ENCODE data around the gene CYP2A13. TPM values are rescaled to one million over a fixed set of nuclear protein-coding genes. Genes with fewer than 3 reads are reported as not detected.
"Not testable (repeated sequence)": the region's sequence is repeated elsewhere in the genome, so short reads cannot be mapped to it uniquely, and the experiment has no call there.

CYP2A13 gene
- polyA plus RNA-seq, 1 donor (not counting 4 experiments of a cell fraction or from before 2014, with no cell fraction given): not detected

- Histone ChIP-seq H2AFZ (ENCODE audit: control insufficient read depth, low read length) (no peak overlapping the region), H3K79me2 (ENCODE audit: control insufficient read depth, insufficient read depth, low read length) (no peaks in the 10 kb centered on the region), H3K4me1 (ENCODE audit: control insufficient read depth, extremely low read depth, insufficient read depth, low read length) (no peaks in the 10 kb centered on the region), H3K36me3 (ENCODE audit: control insufficient read depth in 2 of 2, extremely low read depth in 1 of 2, insufficient read depth in 2 of 2, low read length in 2 of 2) (no peaks in the 10 kb centered on the region), H3K4me3 (ENCODE audit: control insufficient read depth in 2 of 3, extremely low read depth in 1 of 3, insufficient read depth in 2 of 3, low read depth in 1 of 3, low read length in 3 of 3) (no peak overlapping the region), H3K27me3 (ENCODE audit: control insufficient read depth, extremely low read depth, insufficient read depth, low read length) (no peaks in the 10 kb centered on the region), H4K20me1 (ENCODE audit: control insufficient read depth, extremely low read depth, insufficient read depth, low read length) (no peaks in the 10 kb centered on the region), H3K27ac (ENCODE audit: control insufficient read depth, insufficient read depth, low read length) (no peak overlapping the region), H3K9me3 (ENCODE audit: control insufficient read depth, low read depth, low read length) (no peaks in the 10 kb centered on the region), H3K9me1 (ENCODE audit: control insufficient read depth, extremely low read depth, insufficient read depth, low read length) (no peaks in the 10 kb centered on the region), H3K4me2 (ENCODE audit: control insufficient read depth, extremely low read depth, insufficient read depth, low read depth, low read length) (no peak overlapping the region), H3K9ac (ENCODE audit: control insufficient read depth, extremely low read depth, insufficient read depth, low read length) (no peak overlapping the region)
- dilution Hi-C loops (cut with MboI; ENCODE audit: extremely low pct_ligation_motif_present, low sequenced_read_pairs): no loop called here
- DNase-seq (ENCODE audit: low read depth, low spot score) (no peak), FAIRE-seq (no peak)
- no peak for TF ChIP-seq EZH2 (IDR thresholded peaks at IDR 0.05; ENCODE audit: low read length)
- TF ChIP-seq, protein P1, sequence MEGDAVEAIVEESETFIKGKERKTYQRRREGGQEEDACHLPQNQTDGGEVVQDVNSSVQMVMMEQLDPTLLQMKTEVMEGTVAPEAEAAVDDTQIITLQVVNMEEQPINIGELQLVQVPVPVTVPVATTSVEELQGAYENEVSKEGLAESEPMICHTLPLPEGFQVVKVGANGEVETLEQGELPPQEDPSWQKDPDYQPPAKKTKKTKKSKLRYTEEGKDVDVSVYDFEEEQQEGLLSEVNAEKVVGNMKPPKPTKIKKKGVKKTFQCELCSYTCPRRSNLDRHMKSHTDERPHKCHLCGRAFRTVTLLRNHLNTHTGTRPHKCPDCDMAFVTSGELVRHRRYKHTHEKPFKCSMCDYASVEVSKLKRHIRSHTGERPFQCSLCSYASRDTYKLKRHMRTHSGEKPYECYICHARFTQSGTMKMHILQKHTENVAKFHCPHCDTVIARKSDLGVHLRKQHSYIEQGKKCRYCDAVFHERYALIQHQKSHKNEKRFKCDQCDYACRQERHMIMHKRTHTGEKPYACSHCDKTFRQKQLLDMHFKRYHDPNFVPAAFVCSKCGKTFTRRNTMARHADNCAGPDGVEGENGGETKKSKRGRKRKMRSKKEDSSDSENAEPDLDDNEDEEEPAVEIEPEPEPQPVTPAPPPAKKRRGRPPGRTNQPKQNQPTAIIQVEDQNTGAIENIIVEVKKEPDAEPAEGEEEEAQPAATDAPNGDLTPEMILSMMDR (optimal IDR thresholded peaks at IDR 0.05 in 1 of 3, IDR thresholded peaks at IDR 0.05 in 1 of 3, conservative IDR thresholded peaks at IDR 0.05 in 1 of 3; ENCODE audit: extremely low read depth in 1 of 3, insufficient read depth in 2 of 3, low read length in 3 of 3): no peak
Measured at GRCh38 chr19:41098762-41099161, 10.5 kb downstream of the CYP2A13 start.

DNA sequence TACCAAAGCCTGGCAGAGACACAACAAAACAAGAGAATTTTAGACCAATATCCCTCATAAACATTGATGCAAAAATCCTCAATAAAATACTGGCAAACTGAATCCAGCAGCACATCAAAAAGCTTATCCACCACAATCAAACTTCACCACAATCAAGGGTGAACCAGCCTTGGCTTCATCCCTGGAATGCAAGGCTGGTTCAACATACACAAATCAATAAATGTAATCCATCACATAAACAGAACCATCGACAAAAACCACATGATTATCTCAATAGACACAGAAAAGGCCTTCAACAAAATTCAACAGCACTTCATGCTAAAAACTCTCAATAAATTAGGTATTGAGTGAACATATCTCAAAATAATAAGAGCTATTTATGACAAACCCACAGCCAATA is 14.0 kb downstream of the CYP2A13 start:
- H2AFZ ChIP-seq (ENCODE audit: control insufficient read depth, low read length); H3K9me1 ChIP-seq (ENCODE audit: control insufficient read depth, extremely low read depth, insufficient read depth, low read length); H4K20me1 ChIP-seq (ENCODE audit: control insufficient read depth, extremely low read depth, insufficient read depth, low read length); H3K27ac ChIP-seq (ENCODE audit: control insufficient read depth, insufficient read depth, low read length); dilution Hi-C loops (cut with MboI; ENCODE audit: extremely low pct_ligation_motif_present, low sequenced_read_pairs); H3K4me2 ChIP-seq (ENCODE audit: control insufficient read depth, extremely low read depth, insufficient read depth, low read depth, low read length); H3K27me3 ChIP-seq (ENCODE audit: control insufficient read depth, extremely low read depth, insufficient read depth, low read length); H3K4me3 ChIP-seq (ENCODE audit: control insufficient read depth in 2 of 3, extremely low read depth in 1 of 3, insufficient read depth in 2 of 3, low read depth in 1 of 3, low read length in 3 of 3); H3K79me2 ChIP-seq (ENCODE audit: control insufficient read depth, insufficient read depth, low read length); H3K36me3 ChIP-seq (ENCODE audit: control insufficient read depth in 2 of 2, extremely low read depth in 1 of 2, insufficient read depth in 2 of 2, low read length in 2 of 2); H3K4me1 ChIP-seq (ENCODE audit: control insufficient read depth, extremely low read depth, insufficient read depth, low read length); FAIRE-seq; H3K9me3 ChIP-seq (ENCODE audit: control insufficient read depth, low read depth, low read length); H3K9ac ChIP-seq (ENCODE audit: control insufficient read depth, extremely low read depth, insufficient read depth, low read length); DNase-seq (ENCODE audit: low read depth, low spot score): not testable (repeated sequence)

GRCh38 chr19:41106177-41106576 is 17.9 kb downstream of the CYP2A13 start:
- Histone ChIP-seq H3K4me3 (ENCODE audit: control insufficient read depth in 2 of 3, extremely low read depth in 1 of 3, insufficient read depth in 2 of 3, low read depth in 1 of 3, low read length in 3 of 3) (no peak overlapping the region), H3K79me2 (ENCODE audit: control insufficient read depth, insufficient read depth, low read length) (no peaks in the 10 kb centered on the region), H3K4me2 (ENCODE audit: control insufficient read depth, extremely low read depth, insufficient read depth, low read depth, low read length) (no peak overlapping the region), H3K9ac (ENCODE audit: control insufficient read depth, extremely low read depth, insufficient read depth, low read length) (no peak overlapping the region), H3K4me1 (ENCODE audit: control insufficient read depth, extremely low read depth, insufficient read depth, low read length) (no peaks in the 10 kb centered on the region), H3K36me3 (ENCODE audit: control insufficient read depth in 2 of 2, extremely low read depth in 1 of 2, insufficient read depth in 2 of 2, low read length in 2 of 2) (no peaks in the 10 kb centered on the region), H3K27me3 (ENCODE audit: control insufficient read depth, extremely low read depth, insufficient read depth, low read length) (no peaks in the 10 kb centered on the region), H3K9me3 (ENCODE audit: control insufficient read depth, low read depth, low read length) (no peaks in the 10 kb centered on the region), H2AFZ (ENCODE audit: control insufficient read depth, low read length) (no peak overlapping the region), H3K27ac (ENCODE audit: control insufficient read depth, insufficient read depth, low read length) (no peak overlapping the region), H4K20me1 (ENCODE audit: control insufficient read depth, extremely low read depth, insufficient read depth, low read length) (no peaks in the 10 kb centered on the region), H3K9me1 (ENCODE audit: control insufficient read depth, extremely low read depth, insufficient read depth, low read length) (no peaks in the 10 kb centered on the region)
- no peak for FAIRE-seq
- dilution Hi-C loops (cut with MboI; ENCODE audit: extremely low pct_ligation_motif_present, low sequenced_read_pairs): no loop called here
- TF ChIP-seq, protein P1 (optimal IDR thresholded peaks at IDR 0.05 in 1 of 3, IDR thresholded peaks at IDR 0.05 in 1 of 3, conservative IDR thresholded peaks at IDR 0.05 in 1 of 3; ENCODE audit: extremely low read depth in 1 of 3, insufficient read depth in 2 of 3, low read length in 3 of 3): no peak
- TF ChIP-seq EZH2 (IDR thresholded peaks at IDR 0.05; ENCODE audit: low read length): no peak
- no peak for DNase-seq (ENCODE audit: low read depth, low spot score)

Measured in keratinocyte (primary cell).